Mesangial cell (primary cell): ENCODE results near the gene LRRC56. TPM values are rescaled to one million over a fixed set of nuclear protein-coding genes. Genes with fewer than 3 reads are reported as not detected.

ENCODE experiments used
- total RNA-seq: library from RNA; depleted of rRNA; stranded (reverse); fragments of >200 nt; gene quantifications from 2 replicates; pipeline ENCODE4 v1.2.3, GENCODE V29; 2015

The LRRC56 gene
- total RNA-seq = 0.33 and 2.3 TPM in 2 replicates

GRCh38 chr11:536841-537621, at the start of gene LRRC56:
Gene LRRC56, plus strand, starts transcription at chr11:537527. Its CDS starts 3,158 bp downstream, at chr11:540685.

GRCh38 chr11:506995-507726, 30.2 kb upstream of the LRRC56 start, which contains the start of gene RNH1:
Gene RNH1, minus strand, starts transcription at chr11:507242. Its CDS starts 5,080 bp downstream, at chr11:502162.

GRCh38 chr11:535519-536454, 1.5 kb upstream of the LRRC56 start, which contains the start of gene HRAS:
Gene HRAS, minus strand, starts transcription at chr11:535576.

GRCh38 chr11:560305-561147, 23.2 kb downstream of the LRRC56 start, which contains the start of the genes LMNTD2 and RASSF7:
Gene LMNTD2, minus strand, starts transcription at chr11:560738. Its CDS starts 22 bp downstream, at chr11:560716.
Gene RASSF7, plus strand, starts transcription at chr11:560970. Its CDS starts 799 bp downstream, at chr11:561769.

GRCh38 chr11:575996-576768, 38.9 kb downstream of the LRRC56 start, which contains the start of gene PHRF1:
Gene PHRF1, plus strand, starts transcription at chr11:576470. Its CDS starts 5,043 bp downstream, at chr11:581513.

Other genes with a start within 250 kb of the LRRC56 start
- gene PGGHG, start 248.4 kb upstream of the LRRC56 start, total RNA-seq = 6.5 and 14.6 TPM in 2 replicates
- not detected in 2 replicates for gene IFITM5, start 238.0 kb upstream of the LRRC56 start, total RNA-seq
- 141 and 628 TPM in 2 replicates for gene IFITM2, start 229.7 kb upstream of the LRRC56 start, total RNA-seq
- 12.9 and 305 TPM in 2 replicates for gene IFITM1, start 223.5 kb upstream of the LRRC56 start, total RNA-seq
- 159 and 737 TPM in 2 replicates for gene IFITM3, start 216.7 kb upstream of the LRRC56 start, total RNA-seq
- 13.9 and 21.6 TPM in 2 replicates for gene B4GALNT4, start 168.0 kb upstream of the LRRC56 start, total RNA-seq
- 3.3 and 8.2 TPM in 2 replicates for gene PKP3, start 143.3 kb upstream of the LRRC56 start, total RNA-seq
- 48.6 and 96.8 TPM in 2 replicates for gene SIGIRR, start 122.5 kb upstream of the LRRC56 start, total RNA-seq
- gene ANO9, start 95.5 kb upstream of the LRRC56 start, total RNA-seq = 3.1 and 15.8 TPM in 2 replicates
- gene PTDSS2, start 87.2 kb upstream of the LRRC56 start, total RNA-seq = 46.6 and 69.7 TPM in 2 replicates
- gene RNH1, start 30.3 kb upstream of the LRRC56 start, total RNA-seq = 265 and 319 TPM in 2 replicates
- gene HRAS, start 2.0 kb upstream of the LRRC56 start, total RNA-seq = 42.5 and 64.7 TPM in 2 replicates
- gene LMNTD2, start 23.2 kb downstream of the LRRC56 start, total RNA-seq = 0.65 and 7.2 TPM in 2 replicates
- 63.9 and 121 TPM in 2 replicates for gene RASSF7, start 23.4 kb downstream of the LRRC56 start, total RNA-seq
- gene PHRF1, start 38.9 kb downstream of the LRRC56 start, total RNA-seq = 25.1 and 25.4 TPM in 2 replicates
- gene IRF7, start 78.4 kb downstream of the LRRC56 start, total RNA-seq = 24.3 and 35.4 TPM in 2 replicates
- under 0.01 and 3.9 TPM in 2 replicates for gene CDHR5, start 87.4 kb downstream of the LRRC56 start, total RNA-seq
- 3.5 TPM in 1 of 2 replicates, not detected in the other for gene SCT, start 89.7 kb downstream of the LRRC56 start, total RNA-seq
- gene DRD4, start 99.7 kb downstream of the LRRC56 start, total RNA-seq = not detected in 2 replicates
- gene DEAF1, start 157.7 kb downstream of the LRRC56 start, total RNA-seq = 52.5 and 78.3 TPM in 2 replicates
- 12.2 and 45.6 TPM in 2 replicates for gene TMEM80, start 158.3 kb downstream of the LRRC56 start, total RNA-seq
- 104 and 173 TPM in 2 replicates for gene EPS8L2, start 168.7 kb downstream of the LRRC56 start, total RNA-seq
- 179 and 256 TPM in 2 replicates for gene TALDO1, start 209.9 kb downstream of the LRRC56 start, total RNA-seq
- 36.2 and 64.3 TPM in 2 replicates for gene GATD1, start 240.0 kb downstream of the LRRC56 start, total RNA-seq